Measurements from ENCODE around the gene HDAC9. TPM values are rescaled to one million over a fixed set of nuclear protein-coding genes. Genes with fewer than 3 reads are reported as not detected.

HDAC9 gene
- total RNA-seq, 6 donors from 2014 or later = 8.4 to 23.1 (median 10.4) TPM

GRCh38 chr7:18555968-18556367, 60.4 kb downstream of the HDAC9 start:
- 82 to 86% methylated on average over 1 of the region's 1 CpG for WGBS, 2 donors
- TF ChIP-seq POLR2AphosphoS5 (IDR thresholded peaks at IDR 0.05) (no peak), POLR2A (IDR thresholded peaks at IDR 0.05) (no peak), CTCF (IDR thresholded peaks at IDR 0.05) (no peak), EP300 (IDR thresholded peaks at IDR 0.05) (no peak)
- Histone ChIP-seq H3K27ac (no peak overlapping the region), H3K4me3 (no peak overlapping the region), H3K9me3 (no peaks in the 10 kb centered on the region), H3K4me1 (peaks cover 0 to 8% (median 0%) of the 10 kb centered on the region in 4 donors), H3K36me3 (no peaks in the 10 kb centered on the region), H3K27me3 (no peaks in the 10 kb centered on the region)
- no peak for ATAC-seq (ENCODE audit: low FRiP score in 2 of 2)
- DNase-seq = no peak

DNA sequence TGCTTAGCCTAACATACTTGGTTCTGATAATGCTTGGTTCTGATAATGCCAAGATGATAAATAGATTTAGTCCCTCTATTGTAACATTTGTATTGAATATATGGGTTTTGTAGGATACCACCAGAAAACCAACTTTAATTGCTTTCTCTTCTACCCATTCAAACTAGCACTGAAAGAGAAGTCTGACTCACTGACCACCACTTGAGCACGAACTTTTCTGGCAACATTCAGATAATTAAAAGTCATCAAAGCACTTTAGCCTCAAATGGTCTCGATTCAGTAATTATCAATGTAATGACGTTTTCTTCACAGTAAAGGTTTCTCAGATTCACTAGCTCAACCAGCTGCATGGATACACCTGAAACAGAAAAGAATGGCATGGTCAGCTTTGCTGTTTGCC, 63.0 kb downstream of the HDAC9 start:
- TF ChIP-seq CTCF (IDR thresholded peaks at IDR 0.05) (no peak), POLR2AphosphoS5 (IDR thresholded peaks at IDR 0.05) (no peak), EP300 (IDR thresholded peaks at IDR 0.05) (no peak), POLR2A (IDR thresholded peaks at IDR 0.05) (no peak)
- Histone ChIP-seq H3K4me1 (no peaks in the 10 kb centered on the region), H3K9me3 (no peaks in the 10 kb centered on the region), H3K4me3 (no peak overlapping the region), H3K27me3 (no peaks in the 10 kb centered on the region), H3K36me3 (no peaks in the 10 kb centered on the region), H3K27ac (no peak overlapping the region)
- DNase-seq (no peak), ATAC-seq (ENCODE audit: low FRiP score in 2 of 2) (no peak)
- WGBS, 2 donors = 84 to 85% methylated on average over 3 of the region's 3 CpGs

DNA sequence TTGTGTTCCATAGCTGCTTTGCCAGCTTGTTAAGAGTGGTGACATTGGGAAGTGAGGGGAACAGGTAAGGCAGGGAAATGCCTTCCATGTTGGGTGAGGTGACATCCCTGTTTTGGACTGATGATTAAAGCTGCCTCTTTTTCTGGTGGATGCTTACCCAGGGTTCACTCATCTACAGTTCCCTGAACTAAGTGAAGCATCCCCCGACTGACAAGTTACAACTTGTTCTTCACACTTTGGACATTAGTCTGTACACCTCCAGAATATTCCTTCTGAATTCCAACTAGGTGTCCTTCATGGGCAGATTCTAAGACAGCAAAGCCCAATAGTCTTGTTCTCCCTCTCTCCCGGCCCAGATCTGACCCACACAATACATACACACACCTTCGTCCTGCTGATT, 63.4 kb downstream of the HDAC9 start:
- no peak overlapping the region for H3K27ac ChIP-seq
- H3K27me3 ChIP-seq = no peaks in the 10 kb centered on the region
- no peak for ATAC-seq (ENCODE audit: low FRiP score in 2 of 2)
- DNase-seq = no peak
- no peaks in the 10 kb centered on the region for H3K4me1 ChIP-seq
- no peaks in the 10 kb centered on the region for H3K9me3 ChIP-seq
- no peaks in the 10 kb centered on the region for H3K36me3 ChIP-seq
- WGBS, 2 donors = 84 to 93% methylated on average over 3 of the region's 3 CpGs
- TF ChIP-seq POLR2A (IDR thresholded peaks at IDR 0.05) (no peak), EP300 (IDR thresholded peaks at IDR 0.05) (no peak), POLR2AphosphoS5 (IDR thresholded peaks at IDR 0.05) (no peak), CTCF (IDR thresholded peaks at IDR 0.05) (no peak)
- no peak overlapping the region for H3K4me3 ChIP-seq

DNA sequence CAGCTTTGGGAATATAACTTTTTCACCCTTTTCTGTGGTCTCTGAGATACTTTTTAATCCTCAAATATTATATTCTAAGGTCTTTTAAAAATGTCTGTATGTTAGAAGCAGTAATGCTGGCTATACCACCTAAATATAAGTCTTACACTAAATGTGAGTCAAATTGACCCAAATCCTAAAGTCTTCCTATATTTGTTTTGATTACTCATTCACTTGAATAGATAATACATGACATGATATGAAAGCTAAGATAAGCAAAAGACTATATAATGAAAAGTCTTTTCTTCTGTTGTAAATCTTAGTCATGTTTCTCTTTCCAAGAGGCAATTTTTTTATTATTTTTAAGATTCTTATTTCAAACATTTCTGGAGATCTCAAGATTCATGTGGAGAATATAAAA, 64.2 kb downstream of the HDAC9 start:
- Histone ChIP-seq H3K4me1 (no peaks in the 10 kb centered on the region), H3K36me3 (no peaks in the 10 kb centered on the region), H3K27me3 (no peaks in the 10 kb centered on the region), H3K4me3 (no peak overlapping the region), H3K9me3 (no peaks in the 10 kb centered on the region), H3K27ac (no peak overlapping the region)
- DNase-seq (no peak), ATAC-seq (ENCODE audit: low FRiP score in 2 of 2) (no peak)
- TF ChIP-seq POLR2A (IDR thresholded peaks at IDR 0.05) (no peak), EP300 (IDR thresholded peaks at IDR 0.05) (no peak), CTCF (IDR thresholded peaks at IDR 0.05) (no peak), POLR2AphosphoS5 (IDR thresholded peaks at IDR 0.05) (no peak)

- Histone ChIP-seq H3K4me1 (no peaks in the 10 kb centered on the region), H3K27ac (no peak overlapping the region), H3K27me3 (no peaks in the 10 kb centered on the region), H3K4me3 (no peak overlapping the region), H3K36me3 (no peaks in the 10 kb centered on the region), H3K9me3 (no peaks in the 10 kb centered on the region)
- no peak for DNase-seq
- TF ChIP-seq CTCF (IDR thresholded peaks at IDR 0.05) = no peak
- no peak for TF ChIP-seq EP300 (IDR thresholded peaks at IDR 0.05)
- no peak for TF ChIP-seq POLR2AphosphoS5 (IDR thresholded peaks at IDR 0.05)
- no peak for TF ChIP-seq POLR2A (IDR thresholded peaks at IDR 0.05)
- no peak for ATAC-seq (ENCODE audit: low FRiP score in 2 of 2)
- WGBS, 2 donors = 94 to 100% methylated on average over 5 of the region's 5 CpGs
Measured at GRCh38 chr7:18564779-18565178, 69.2 kb downstream of the HDAC9 start.
